ENCODE data around the gene BLID. TPM values are rescaled to one million over a fixed set of nuclear protein-coding genes. Genes with fewer than 3 reads are reported as not detected.

Gene BLID
- total RNA-seq, 2 experiments from 2014 or later = not detected

DNA sequence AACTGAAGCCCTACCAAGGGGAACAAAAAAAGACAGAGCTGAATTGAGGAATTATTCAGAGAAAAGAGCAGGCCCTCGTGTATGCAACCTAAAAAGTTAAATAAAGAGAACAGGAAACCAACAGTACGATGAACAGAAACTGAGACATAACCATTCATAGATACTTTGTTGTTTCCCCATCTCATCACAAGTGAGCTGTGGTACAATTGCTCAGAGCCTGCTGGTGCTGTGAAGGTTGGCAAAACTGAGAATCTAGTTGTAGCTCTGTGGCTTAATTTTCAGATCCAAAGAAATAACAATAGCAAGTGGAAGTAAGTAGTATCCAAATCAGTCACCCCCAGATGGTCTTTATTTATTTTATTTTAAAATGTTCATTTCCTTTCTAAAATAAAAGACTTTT, 37.7 kb upstream of the BLID start:
- H3K9me3 Mint-ChIP-seq = no peaks in the 10 kb centered on the region
- ATAC-seq (ENCODE audit: low read depth) (no peak), DNase-seq (no peak)
- H3K4me1 Mint-ChIP-seq = peaks cover 7% of the 10 kb centered on the region
- peaks cover 8% of the 10 kb centered on the region for H3K27me3 Mint-ChIP-seq
- no peak overlapping the region for H3K27ac Mint-ChIP-seq
- no peak overlapping the region for H3K4me3 Mint-ChIP-seq
- H3K36me3 Mint-ChIP-seq = no peaks in the 10 kb centered on the region
- POLR2A ChIA-PET = no interaction called here

DNA sequence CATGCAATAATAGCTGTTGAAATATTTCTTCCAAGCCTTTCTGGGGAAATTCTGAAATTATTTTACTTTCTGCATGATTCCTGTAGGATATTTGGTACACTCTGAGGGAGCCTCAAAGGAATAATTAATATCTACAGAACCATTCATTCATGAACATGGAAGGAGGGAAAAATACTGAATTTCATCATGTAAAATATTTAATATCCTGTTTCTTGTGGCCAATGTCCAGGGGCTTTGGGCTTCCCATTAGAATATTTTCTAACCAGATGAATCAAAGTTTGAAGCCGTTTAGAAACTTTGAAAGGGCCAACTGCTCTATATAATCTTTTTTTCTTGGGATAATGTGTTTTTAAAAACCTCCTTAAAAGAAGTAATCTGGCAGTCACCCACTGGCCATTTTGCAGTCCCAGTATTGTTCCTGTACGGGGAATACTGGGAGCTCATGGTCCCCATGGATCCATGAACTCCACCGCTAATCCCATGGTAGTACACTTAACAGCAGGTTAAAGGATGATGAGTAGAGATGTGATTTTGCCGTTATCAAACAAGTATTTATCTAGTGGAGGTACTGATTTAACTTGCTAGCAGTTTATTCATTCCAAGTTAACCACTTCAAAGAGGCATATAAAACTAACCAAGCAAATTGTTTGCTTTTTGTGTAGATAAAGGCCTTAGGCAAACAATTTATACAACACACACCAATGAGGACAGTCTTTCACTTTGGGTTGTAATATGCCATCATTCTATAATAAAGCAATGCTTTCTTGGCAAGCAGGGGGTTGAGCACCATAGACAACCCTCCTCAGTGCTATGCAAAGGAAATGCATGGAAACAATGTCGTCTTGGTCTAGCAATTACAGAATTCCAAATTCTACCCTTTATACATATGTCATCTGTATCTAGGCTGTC, 34.5 kb upstream of the BLID start:
- peaks cover 3% of the 10 kb centered on the region for H3K27me3 Mint-ChIP-seq
- DNase-seq (no peak), ATAC-seq (ENCODE audit: low read depth) (no peak)
- H3K27ac Mint-ChIP-seq = no peak overlapping the region
- no peaks in the 10 kb centered on the region for H3K9me3 Mint-ChIP-seq
- no peaks in the 10 kb centered on the region for H3K36me3 Mint-ChIP-seq
- H3K4me1 Mint-ChIP-seq = no peaks in the 10 kb centered on the region
- H3K4me3 Mint-ChIP-seq = no peak overlapping the region
- POLR2A ChIA-PET = no interaction called here

DNA sequence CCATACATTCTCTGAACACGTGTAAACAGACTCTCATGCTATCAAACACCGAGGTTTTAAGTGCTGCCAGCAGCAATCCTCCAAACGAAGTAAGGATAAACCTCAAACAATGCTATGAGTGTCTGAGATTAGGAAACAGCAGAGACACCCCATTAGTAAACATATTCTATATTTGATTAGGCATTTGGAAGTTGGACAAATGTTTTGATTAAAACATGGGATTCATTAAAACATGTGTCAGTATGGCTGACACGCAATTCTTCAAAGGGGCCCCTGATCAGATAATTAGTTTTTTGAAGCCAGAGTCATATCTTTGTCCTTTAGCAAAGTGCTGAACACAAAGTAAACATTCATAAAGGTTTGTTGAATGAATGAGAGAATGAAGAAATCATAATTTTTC, 33.2 kb upstream of the BLID start:
- H3K36me3 Mint-ChIP-seq = no peaks in the 10 kb centered on the region
- POLR2A ChIA-PET = no interaction called here
- ATAC-seq (ENCODE audit: low read depth) = no peak
- H3K4me1 Mint-ChIP-seq = no peaks in the 10 kb centered on the region
- H3K27me3 Mint-ChIP-seq = peaks cover 3% of the 10 kb centered on the region
- H3K27ac Mint-ChIP-seq = no peak overlapping the region
- DNase-seq = no peak
- no peak overlapping the region for H3K4me3 Mint-ChIP-seq
- H3K9me3 Mint-ChIP-seq = no peaks in the 10 kb centered on the region

DNA sequence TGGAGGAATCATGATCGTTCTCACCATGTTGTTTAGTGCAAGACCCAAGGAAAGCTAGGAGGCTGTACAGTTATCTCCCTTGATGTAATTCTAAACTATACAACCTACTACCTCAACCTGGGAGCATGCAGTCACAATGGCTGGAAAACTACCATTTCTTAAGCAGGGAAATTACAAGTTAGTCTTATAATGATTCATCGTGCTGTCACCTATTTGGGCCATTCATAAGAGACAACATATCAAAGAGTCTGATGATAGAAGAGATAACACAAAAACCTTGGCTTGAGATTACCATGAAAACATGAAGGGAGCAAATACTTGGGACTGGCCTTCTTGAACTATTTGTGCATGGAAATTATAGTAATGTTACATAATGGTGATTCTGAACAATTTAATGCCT, 30.5 kb upstream of the BLID start:
- H3K27me3 Mint-ChIP-seq = peaks cover 3% of the 10 kb centered on the region
- no peak for DNase-seq
- ATAC-seq (ENCODE audit: low read depth) = no peak
- H3K27ac Mint-ChIP-seq = no peak overlapping the region
- no peaks in the 10 kb centered on the region for H3K4me1 Mint-ChIP-seq
- POLR2A ChIA-PET = no interaction called here
- H3K4me3 Mint-ChIP-seq = no peak overlapping the region
- no peaks in the 10 kb centered on the region for H3K9me3 Mint-ChIP-seq
- H3K36me3 Mint-ChIP-seq = no peaks in the 10 kb centered on the region

DNA sequence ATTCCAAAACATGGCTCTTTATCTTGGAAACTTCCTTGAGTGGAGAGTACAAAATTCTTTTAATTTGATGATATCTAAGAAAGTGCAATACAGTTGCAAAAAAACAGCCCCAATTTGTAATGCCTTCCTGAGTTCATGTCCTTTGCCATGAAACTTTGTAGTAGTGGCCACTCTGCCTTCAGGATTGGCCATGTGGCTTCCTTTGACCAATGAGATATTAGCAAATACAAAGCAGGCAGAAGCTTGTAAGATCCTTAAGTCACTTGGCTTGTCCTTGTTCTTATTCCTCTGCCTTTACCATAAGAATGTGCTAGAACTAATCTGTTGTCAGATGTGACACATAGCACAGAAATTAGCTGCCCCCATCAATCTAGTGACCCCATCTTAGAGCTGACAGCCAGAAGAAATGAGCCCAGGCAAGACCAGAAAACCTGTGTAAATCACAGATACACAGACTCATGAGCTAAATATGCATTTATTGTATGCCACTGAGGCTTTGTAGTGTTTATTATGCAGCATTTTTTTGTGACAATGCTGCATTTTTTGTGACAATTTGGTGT, 29.8 kb upstream of the BLID start:
- DNase-seq (no peak), ATAC-seq (ENCODE audit: low read depth) (no peak)
- Mint-ChIP-seq H3K9me3 (no peaks in the 10 kb centered on the region), H3K27ac (no peak overlapping the region), H3K4me3 (no peak overlapping the region), H3K27me3 (peaks cover 3% of the 10 kb centered on the region), H3K4me1 (no peaks in the 10 kb centered on the region), H3K36me3 (no peaks in the 10 kb centered on the region)
- POLR2A ChIA-PET = no interaction called here

DNA sequence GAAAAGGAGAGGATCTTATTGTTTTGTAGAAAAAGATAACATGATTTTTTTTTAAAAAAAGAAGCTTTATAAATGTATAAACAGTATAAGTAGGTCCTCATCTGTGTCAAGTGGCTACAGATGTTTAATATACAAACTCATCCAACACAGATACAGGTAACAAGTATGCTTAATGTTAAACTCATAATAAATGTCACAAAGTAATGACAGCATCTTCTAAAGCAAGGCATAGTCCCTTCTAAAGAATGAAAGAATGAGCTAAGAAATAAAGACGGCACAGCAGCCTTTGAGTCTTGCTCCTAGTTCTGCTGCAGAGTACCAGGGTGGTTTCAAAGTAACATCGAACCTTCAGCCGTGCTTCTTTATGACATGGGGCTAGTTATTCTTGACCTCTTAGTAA, 28.7 kb upstream of the BLID start:
- POLR2A ChIA-PET = no interaction called here
- DNase-seq (no peak), ATAC-seq (ENCODE audit: low read depth) (no peak)
- H3K9me3 Mint-ChIP-seq = no peaks in the 10 kb centered on the region
- H3K36me3 Mint-ChIP-seq = no peaks in the 10 kb centered on the region
- no peaks in the 10 kb centered on the region for H3K4me1 Mint-ChIP-seq
- H3K27me3 Mint-ChIP-seq = peaks cover 3% of the 10 kb centered on the region
- H3K27ac Mint-ChIP-seq = no peak overlapping the region
- no peak overlapping the region for H3K4me3 Mint-ChIP-seq

DNA sequence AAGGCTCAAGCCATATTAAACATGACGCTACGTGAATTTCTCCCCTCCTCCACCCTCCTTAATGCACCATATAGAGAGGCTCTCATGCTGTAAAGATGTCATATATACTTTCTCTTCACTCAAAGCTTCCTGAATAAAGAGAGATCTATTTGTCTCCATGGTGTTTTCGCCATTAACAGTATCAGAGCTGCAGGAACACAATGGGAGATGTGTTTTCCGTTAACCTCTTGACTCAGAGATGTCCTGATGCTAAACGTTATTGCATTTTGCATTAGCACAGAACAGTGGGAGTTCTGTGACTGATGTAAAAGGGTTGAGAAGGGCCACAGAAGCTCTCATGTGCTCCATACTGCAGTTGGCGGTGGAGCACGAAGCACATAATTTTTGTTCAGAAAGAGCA, 25.7 kb upstream of the BLID start:
- ATAC-seq (ENCODE audit: low read depth) = no peak
- no peak overlapping the region for H3K4me3 Mint-ChIP-seq
- POLR2A ChIA-PET = no interaction called here
- H3K36me3 Mint-ChIP-seq = no peaks in the 10 kb centered on the region
- DNase-seq = no peak
- no peaks in the 10 kb centered on the region for H3K27me3 Mint-ChIP-seq
- no peak overlapping the region for H3K27ac Mint-ChIP-seq
- no peaks in the 10 kb centered on the region for H3K4me1 Mint-ChIP-seq
- H3K9me3 Mint-ChIP-seq = no peaks in the 10 kb centered on the region

DNA sequence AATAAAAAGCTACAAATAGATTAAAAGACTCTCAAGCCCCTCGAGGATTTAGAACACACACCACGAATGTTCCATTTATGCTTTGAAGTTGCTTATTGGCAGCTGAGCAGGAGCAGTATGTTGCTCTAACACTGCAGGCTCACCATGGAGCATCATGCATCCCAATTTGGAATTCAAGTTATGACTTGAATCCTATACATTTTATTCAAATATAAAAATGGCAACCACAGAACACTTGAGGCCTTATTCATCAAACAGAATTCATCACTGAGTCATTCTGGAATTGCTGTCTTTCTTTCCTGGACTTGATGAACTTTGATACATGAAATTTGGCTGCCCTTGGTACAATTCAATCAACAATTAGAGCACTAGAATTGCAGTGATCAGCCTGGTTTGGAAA, 24.5 kb upstream of the BLID start:
- ATAC-seq (ENCODE audit: low read depth) = no peak
- H3K27me3 Mint-ChIP-seq = no peaks in the 10 kb centered on the region
- no peaks in the 10 kb centered on the region for H3K36me3 Mint-ChIP-seq
- H3K9me3 Mint-ChIP-seq = no peaks in the 10 kb centered on the region
- POLR2A ChIA-PET = no interaction called here
- DNase-seq = no peak
- no peak overlapping the region for H3K4me3 Mint-ChIP-seq
- H3K27ac Mint-ChIP-seq = no peak overlapping the region
- H3K4me1 Mint-ChIP-seq = no peaks in the 10 kb centered on the region

DNA sequence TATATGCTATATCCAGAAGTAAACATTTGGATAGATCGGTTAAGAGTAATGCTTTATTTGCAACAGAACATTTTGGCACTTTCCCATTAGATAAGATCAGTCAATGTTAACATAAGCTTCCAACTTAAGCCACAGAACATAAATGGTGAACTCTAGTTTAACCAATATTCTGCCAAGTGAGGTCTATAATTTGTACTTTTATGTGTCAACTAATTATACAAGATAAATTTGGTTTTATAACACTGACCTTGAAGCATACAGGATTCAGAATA, 23.5 kb upstream of the BLID start:
- Mint-ChIP-seq H3K4me3 (no peak overlapping the region), H3K27ac (no peak overlapping the region), H3K27me3 (no peaks in the 10 kb centered on the region), H3K4me1 (no peaks in the 10 kb centered on the region), H3K9me3 (no peaks in the 10 kb centered on the region), H3K36me3 (no peaks in the 10 kb centered on the region)
- no peak for DNase-seq
- no peak for ATAC-seq (ENCODE audit: low read depth)
- POLR2A ChIA-PET = no interaction called here

DNA sequence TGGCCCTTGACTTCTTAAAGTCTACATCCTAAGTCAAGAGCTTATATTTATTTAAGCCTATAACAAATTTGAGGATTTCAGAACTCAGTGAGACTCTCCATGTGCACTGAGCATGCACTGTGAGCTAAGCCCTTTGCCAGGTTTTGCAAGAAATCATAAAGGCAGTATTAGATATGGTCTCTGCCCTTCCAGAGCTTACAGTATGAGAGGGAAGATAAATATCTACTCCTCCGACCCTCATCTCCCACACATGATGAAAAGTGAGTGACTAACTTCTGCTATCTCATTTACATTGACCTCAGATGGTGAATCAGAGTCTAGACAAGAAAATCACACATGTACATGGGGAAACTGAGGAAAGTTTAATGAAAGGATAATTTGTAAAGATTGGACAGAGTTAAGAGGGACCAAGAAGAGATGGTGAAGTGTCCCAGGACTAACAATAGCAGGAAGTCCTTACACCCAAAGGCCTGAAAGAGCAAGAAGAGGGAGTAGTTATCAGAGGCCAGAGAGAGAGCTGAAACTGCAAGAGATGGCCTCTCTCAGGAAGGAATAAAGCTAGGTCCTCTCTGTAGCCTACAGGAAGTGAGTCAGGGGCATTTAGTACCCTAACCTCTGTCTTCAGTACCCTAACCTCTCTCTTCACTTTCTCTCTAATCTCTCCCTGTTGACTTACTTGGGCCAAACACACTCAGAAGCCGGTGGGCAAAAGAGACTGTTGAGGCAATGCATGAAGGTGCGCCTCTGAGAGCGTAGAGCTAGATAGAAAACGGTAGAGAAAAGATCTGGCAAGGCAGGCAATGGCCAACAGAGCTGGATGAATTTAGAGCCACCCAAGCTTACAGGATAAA, 23.0 kb upstream of the BLID start:
- no peaks in the 10 kb centered on the region for H3K36me3 Mint-ChIP-seq
- no peaks in the 10 kb centered on the region for H3K9me3 Mint-ChIP-seq
- H3K27ac Mint-ChIP-seq = no peak overlapping the region
- no peaks in the 10 kb centered on the region for H3K27me3 Mint-ChIP-seq
- DNase-seq = no peak
- H3K4me1 Mint-ChIP-seq = no peaks in the 10 kb centered on the region
- POLR2A ChIA-PET = no interaction called here
- no peak for ATAC-seq (ENCODE audit: low read depth)
- H3K4me3 Mint-ChIP-seq = no peak overlapping the region

DNA sequence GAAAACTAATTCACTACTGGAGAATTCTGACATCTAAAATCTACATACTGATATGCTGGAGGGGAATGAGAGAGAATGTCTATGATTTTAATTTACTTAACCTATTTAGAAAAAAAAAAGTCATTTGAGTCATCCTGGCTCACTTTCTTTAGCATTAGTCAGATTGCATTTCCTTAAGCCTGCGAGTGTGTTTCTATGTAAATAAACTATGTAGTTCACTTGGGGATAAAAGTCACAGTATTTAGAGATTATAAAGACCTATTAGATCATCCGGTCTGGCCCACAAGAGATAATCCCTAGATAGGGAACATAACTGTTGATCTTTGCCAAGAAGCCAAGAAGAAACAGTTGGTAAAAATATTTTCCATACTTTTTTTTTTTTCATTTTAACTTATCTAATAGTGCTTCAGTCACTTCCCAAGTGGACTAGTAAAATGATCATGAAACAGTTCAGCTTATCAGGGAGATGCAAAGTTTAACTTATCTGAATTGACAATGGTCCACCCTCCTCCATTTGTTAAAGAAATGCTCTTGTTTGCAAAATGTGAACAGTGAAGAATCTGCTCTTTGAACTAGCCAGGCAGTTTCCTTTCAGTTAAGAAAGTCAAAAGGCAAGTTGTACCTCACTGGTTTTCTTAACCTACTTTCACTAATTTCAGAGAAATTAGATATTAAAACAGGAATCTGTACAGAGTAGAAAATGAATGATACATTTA, 21.2 kb upstream of the BLID start:
- POLR2A ChIA-PET = no interaction called here
- no peak for DNase-seq
- Mint-ChIP-seq H3K27ac (no peak overlapping the region), H3K36me3 (no peaks in the 10 kb centered on the region), H3K9me3 (no peaks in the 10 kb centered on the region), H3K27me3 (peaks cover 6% of the 10 kb centered on the region), H3K4me3 (no peak overlapping the region), H3K4me1 (no peaks in the 10 kb centered on the region)
- no peak for ATAC-seq (ENCODE audit: low read depth)

DNA sequence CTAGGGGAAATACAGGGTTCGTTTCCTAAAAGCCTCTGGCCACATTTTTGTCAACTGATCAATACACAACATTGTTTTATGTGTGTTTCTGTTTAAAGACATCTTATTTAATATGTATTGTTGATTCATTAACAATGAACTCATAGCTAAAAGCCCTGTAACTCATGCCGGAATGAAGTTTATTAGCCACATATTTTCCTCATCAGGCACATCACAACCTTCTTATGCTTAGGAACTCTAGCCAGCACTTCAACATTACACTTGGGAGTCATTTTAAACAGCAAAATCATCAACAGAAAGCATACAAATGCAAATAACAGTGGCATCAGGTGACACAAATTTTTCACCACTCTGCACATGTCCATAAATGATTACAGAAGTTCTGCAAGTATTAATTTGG, 15.1 kb upstream of the BLID start:
- peaks cover 6% of the 10 kb centered on the region for H3K27me3 Mint-ChIP-seq
- H3K27ac Mint-ChIP-seq = no peak overlapping the region
- H3K4me3 Mint-ChIP-seq = no peak overlapping the region
- no peaks in the 10 kb centered on the region for H3K9me3 Mint-ChIP-seq
- ATAC-seq (ENCODE audit: low read depth) = no peak
- no peaks in the 10 kb centered on the region for H3K36me3 Mint-ChIP-seq
- no peaks in the 10 kb centered on the region for H3K4me1 Mint-ChIP-seq
- no peak for DNase-seq
- POLR2A ChIA-PET = no interaction called here

DNA sequence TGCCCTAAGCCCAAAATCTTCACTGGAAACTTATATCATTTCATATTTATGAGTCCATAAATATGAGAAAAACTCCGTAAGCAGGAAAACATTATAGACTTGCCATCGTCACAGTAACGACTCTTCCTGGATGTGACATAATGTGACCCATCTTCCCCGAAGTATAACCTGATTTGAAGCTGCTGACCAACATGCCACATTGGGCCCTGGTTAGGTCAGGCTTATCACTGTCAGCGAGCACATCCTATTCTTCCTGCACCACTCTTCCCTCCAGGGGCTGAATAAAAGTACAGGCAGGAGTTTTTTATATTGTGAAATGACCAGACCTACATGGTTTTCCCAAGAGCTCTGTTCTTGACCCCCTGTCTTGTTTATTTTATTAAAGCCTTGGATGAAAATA, 12.1 kb upstream of the BLID start:
- Mint-ChIP-seq H3K27ac (no peak overlapping the region), H3K4me3 (no peak overlapping the region), H3K27me3 (peaks cover 6% of the 10 kb centered on the region), H3K4me1 (no peaks in the 10 kb centered on the region), H3K36me3 (no peaks in the 10 kb centered on the region), H3K9me3 (no peaks in the 10 kb centered on the region)
- POLR2A ChIA-PET = no interaction called here
- DNase-seq (no peak), ATAC-seq (ENCODE audit: low read depth) (no peak)

All from activated naive CD8-positive, alpha-beta T cell treated with anti-CD3 and anti-CD28 coated beads, Interleukin-2, amount 10 ng/mL, durations not matched to agents 7 days and 5 days (primary cell).